ENCODE results near the gene CCHCR1. TPM values are rescaled to one million over a fixed set of nuclear protein-coding genes. Genes with fewer than 3 reads are reported as not detected.

Gene CCHCR1
- total and polyA plus RNA-seq, 9 donors: 11.2 to 31.5 (median 23.6) TPM

DNA sequence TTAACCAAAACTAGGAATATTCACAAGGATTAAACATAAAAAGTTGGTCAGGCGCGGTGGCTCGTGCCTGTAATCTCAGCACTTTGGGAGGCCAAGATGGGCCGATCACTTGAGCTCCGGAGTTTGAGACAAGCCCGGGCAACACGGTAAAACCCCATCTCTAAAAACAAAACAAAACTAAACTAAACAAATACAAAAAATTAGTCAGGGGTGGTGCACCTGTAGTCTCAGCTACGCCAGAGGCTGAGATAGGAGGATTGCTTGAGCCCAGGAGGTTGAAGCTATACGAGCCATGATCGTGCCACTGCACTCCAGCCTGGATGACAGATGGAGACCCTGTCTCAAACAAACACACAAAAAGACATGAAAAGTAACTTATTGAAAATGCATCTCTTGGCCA, 21.9 kb downstream of the CCHCR1 start:
- no peaks in the 10 kb centered on the region for H3K36me3 ChIP-seq
- 82 to 89% (median 86%) methylated on average over 10 of the region's 10 CpGs for whole genome bisulfite sequencing, 3 donors
- H3K27me3 ChIP-seq: no peaks in the 10 kb centered on the region
- H3K4me3 ChIP-seq: no peak overlapping the region
- H3K27ac ChIP-seq: no peak overlapping the region
- H3K9me3 ChIP-seq: no peaks in the 10 kb centered on the region
- TF ChIP-seq EP300 (IDR thresholded peaks at IDR 0.05): no peak
- TF ChIP-seq, protein P1, sequence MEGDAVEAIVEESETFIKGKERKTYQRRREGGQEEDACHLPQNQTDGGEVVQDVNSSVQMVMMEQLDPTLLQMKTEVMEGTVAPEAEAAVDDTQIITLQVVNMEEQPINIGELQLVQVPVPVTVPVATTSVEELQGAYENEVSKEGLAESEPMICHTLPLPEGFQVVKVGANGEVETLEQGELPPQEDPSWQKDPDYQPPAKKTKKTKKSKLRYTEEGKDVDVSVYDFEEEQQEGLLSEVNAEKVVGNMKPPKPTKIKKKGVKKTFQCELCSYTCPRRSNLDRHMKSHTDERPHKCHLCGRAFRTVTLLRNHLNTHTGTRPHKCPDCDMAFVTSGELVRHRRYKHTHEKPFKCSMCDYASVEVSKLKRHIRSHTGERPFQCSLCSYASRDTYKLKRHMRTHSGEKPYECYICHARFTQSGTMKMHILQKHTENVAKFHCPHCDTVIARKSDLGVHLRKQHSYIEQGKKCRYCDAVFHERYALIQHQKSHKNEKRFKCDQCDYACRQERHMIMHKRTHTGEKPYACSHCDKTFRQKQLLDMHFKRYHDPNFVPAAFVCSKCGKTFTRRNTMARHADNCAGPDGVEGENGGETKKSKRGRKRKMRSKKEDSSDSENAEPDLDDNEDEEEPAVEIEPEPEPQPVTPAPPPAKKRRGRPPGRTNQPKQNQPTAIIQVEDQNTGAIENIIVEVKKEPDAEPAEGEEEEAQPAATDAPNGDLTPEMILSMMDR (IDR thresholded peaks at IDR 0.05): no peak
- TF ChIP-seq POLR2A (IDR thresholded peaks at IDR 0.05): no peak
- no peak for DNase-seq
- intact Hi-C loops (cut with DNase I): loop anchor here (2.0 to 5.0 kb wide), 3 partner anchors 57 to 233 kb away; no protein-coding TSS in a partner anchor
- no peaks in the 10 kb centered on the region for H3K4me1 ChIP-seq (ENCODE audit: insufficient read depth)

DNA sequence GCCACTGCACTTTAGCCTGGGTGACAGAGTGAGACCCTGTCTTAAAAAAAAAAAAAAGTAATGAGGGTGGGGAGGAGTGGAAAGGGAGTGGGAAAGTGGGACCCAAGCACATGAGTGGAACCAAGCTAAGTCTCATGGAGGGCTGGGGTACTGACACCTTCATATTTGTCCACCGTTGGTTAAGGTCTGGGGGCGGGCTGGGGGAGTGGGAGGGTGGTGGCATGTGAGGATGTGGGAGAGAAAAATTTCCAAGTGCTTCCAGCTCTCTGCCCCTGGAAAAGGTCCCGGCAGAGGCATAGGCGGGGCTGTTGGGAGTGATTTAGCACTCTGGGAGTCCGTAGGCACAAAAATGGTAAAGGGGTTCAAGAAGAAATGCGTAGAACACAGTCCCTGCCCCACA, 24.8 kb downstream of the CCHCR1 start:
- Histone ChIP-seq H3K36me3 (no peaks in the 10 kb centered on the region), H3K4me3 (no peak overlapping the region), H3K27me3 (no peaks in the 10 kb centered on the region), H3K4me1 (ENCODE audit: insufficient read depth) (no peaks in the 10 kb centered on the region), H3K27ac (no peak overlapping the region), H3K9me3 (no peaks in the 10 kb centered on the region)
- intact Hi-C loops (cut with DNase I): no loop called here
- 36 to 48% (median 44%) methylated on average over 6 of the region's 6 CpGs for WGBS, 3 donors
- peak in 1 of 5 donors; percentile 13 for DNase-seq
- TF ChIP-seq, protein P1 (IDR thresholded peaks at IDR 0.05): no peak
- TF ChIP-seq POLR2A (IDR thresholded peaks at IDR 0.05) (no peak), EP300 (IDR thresholded peaks at IDR 0.05) (no peak)

DNA sequence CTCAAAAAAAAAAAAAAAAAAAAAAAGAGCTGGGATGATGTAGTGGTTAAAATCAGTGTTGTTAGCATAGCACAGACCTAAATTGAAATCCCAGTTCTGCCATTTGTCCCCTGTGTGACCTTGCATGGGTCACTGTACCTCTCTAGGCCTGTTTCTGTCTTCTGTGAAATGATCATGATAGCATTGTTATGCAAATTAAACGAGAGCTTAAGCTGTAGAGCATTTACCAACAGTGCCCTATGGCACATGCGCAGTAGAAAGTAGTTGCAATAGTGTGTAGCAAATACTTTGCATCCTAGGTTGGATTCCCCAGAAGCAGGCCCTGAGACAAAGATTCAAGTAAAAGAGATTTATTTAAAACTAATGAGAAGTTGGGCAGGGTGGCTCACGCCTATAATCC, 26.0 kb downstream of the CCHCR1 start:
- Histone ChIP-seq H3K4me3 (no peak overlapping the region), H3K4me1 (ENCODE audit: insufficient read depth) (no peaks in the 10 kb centered on the region), H3K27me3 (no peaks in the 10 kb centered on the region), H3K36me3 (no peaks in the 10 kb centered on the region), H3K9me3 (no peaks in the 10 kb centered on the region), H3K27ac (no peak overlapping the region)
- no peak for DNase-seq
- intact Hi-C loops (cut with DNase I): no loop called here
- TF ChIP-seq POLR2A (IDR thresholded peaks at IDR 0.05) (no peak), EP300 (IDR thresholded peaks at IDR 0.05) (no peak)
- TF ChIP-seq, protein P1 (IDR thresholded peaks at IDR 0.05): no peak
- 69 to 92% (median 85%) methylated on average over 3 of the region's 3 CpGs for WGBS, 3 donors

DNA sequence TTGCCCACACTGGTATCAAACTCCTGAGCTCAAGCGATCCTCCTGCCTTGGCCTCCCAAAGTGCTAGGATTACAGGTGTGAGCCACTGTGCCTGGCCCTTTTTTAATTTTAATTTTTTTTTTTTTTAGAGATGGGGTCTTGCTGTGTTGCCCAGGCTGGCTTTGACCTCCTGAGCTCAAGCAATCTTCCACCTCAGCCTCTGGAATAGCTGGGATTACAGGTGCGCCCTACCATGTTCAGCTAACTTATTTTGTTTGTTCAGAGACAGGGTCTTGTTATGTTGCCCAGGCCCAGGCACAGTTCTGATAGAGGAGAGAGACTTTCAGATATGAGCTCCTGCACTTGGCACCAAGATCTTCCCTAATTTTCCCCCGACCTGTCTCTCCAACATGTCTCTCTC, 26.9 kb downstream of the CCHCR1 start:
- H3K36me3 ChIP-seq: no peaks in the 10 kb centered on the region
- H3K4me3 ChIP-seq: no peak overlapping the region
- no peak overlapping the region for H3K27ac ChIP-seq
- no peaks in the 10 kb centered on the region for H3K9me3 ChIP-seq
- no peak for DNase-seq
- no peaks in the 10 kb centered on the region for H3K4me1 ChIP-seq (ENCODE audit: insufficient read depth)
- no peaks in the 10 kb centered on the region for H3K27me3 ChIP-seq
- intact Hi-C loops (cut with DNase I): no loop called here
- TF ChIP-seq, protein P1 (IDR thresholded peaks at IDR 0.05): no peak
- TF ChIP-seq POLR2A (IDR thresholded peaks at IDR 0.05) (no peak), EP300 (IDR thresholded peaks at IDR 0.05) (no peak)
- WGBS, 3 donors: 89 to 94% (median 93%) methylated on average over 3 of the region's 3 CpGs
